Activated CD8-positive, alpha-beta memory T cell treated with anti-CD3 and anti-CD28 coated beads, Interleukin-2, amount 50 U/mL, for 1 hour (primary cell): ENCODE results near the gene RPL28.
"Not testable (repeated sequence)": the region's sequence is repeated elsewhere in the genome, so short reads cannot be mapped to it uniquely, and the experiment has no call there.

Experiments used
- DNase-seq: peaks from one replicate; pipeline ENCODE4 v3.0.0-alpha.2; 2020; ENCODE audit errors: extremely low read depth

The RPL28 gene

GRCh38 chr19:55392820-55393761 is 7.4 kb downstream of the RPL28 start:
- no peak for DNase-seq

DNA sequence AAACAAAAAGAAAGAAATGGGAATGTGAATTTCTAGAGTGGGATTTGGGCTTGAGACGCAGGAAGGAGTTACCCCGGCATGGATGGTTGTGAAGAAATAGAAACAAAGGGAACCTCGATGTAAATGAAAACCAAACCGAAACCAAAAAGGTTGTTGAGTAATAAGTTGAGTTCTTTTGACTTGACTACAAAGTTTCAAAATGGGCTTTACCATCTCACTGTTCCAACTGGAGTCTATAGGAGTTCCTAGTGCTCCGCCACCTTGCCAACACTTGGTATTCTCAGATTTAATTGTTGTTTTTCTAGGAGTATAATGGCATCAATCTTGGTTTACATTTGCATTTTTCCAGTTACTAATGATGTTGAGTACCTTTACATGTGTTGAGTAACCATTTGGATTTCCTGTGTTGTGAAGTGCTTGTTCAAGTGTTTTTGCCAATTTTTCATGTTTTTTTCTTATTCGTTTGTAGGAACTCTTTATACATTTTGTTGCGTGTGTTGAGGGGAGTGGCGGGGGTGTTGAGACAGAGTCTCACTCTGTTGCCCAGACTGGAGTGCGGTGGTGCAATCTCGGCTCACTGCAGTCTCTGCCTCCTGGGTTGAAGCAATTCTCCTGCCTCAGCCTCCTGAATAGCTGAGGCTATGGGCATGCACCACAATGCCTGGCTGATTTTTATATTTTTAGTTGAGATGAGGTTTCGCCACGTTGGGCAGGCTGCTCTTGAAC is 12.6 kb downstream of the RPL28 start:
- no peak for DNase-seq

DNA sequence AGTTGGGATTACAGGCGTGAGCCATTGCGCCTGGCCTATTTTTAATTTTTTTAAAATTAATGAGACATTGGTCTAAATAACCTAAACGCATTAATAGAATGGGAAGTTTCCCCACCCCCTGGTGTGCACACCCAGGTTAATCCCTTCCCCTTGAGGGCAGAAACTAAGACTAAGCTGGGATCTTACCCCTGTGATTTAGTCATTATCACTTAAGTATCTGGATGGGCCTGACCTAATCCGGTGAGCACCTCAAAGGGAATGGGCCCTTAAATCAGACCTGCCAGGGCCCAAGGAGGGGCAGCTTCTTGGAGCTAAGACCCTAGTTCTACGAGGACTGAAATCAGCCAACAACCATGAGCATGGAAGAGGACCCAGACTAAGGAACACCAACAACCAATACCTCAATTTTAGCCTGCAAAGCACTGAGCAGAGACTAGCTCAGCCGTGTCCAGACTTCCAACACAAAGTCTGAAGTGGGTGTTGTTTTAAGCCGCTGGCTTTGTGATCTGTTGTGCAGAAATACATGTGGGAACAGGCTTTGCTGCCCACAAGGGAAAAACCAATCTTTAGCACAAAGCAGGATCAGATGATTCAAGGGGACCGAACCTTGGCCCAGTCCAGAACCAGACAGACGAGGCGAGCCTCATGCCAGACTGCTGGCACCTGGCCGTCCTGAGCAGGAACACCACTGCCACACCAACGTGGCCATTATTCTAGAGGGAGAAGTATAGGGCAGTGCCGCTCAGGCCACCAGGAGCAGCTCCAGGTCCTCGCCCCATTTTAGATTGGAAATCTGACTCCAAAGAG is 14.8 kb downstream of the RPL28 start:
- no peak for DNase-seq

GRCh38 chr19:55401390-55401789 is 15.7 kb downstream of the RPL28 start:
- DNase-seq = not testable (repeated sequence)

- no peak for DNase-seq
These were observed 16.8 kb downstream of the RPL28 start for GRCh38 chr19:55402509-55402908.

GRCh38 chr19:55405638-55406037 is 19.9 kb downstream of the RPL28 start:
- DNase-seq = no peak

- no peak for DNase-seq
These were observed 20.5 kb downstream of the RPL28 start for GRCh38 chr19:55406091-55406825.

GRCh38 chr19:55406826-55407549 is 21.3 kb downstream of the RPL28 start:
- no peak for DNase-seq

DNA sequence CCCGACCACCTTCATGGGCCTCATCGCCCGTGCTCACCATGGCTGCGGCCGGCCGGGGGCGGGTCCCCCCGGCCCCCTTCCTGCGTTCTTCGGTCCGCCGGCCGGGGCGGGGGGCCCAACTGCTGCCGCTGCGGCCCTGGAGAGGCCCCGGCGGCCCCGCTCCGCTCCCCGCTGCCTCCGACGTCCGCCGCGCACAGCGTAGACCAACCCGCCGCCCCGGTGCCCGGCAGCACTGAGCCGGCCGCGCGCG is 21.7 kb downstream of the RPL28 start, which contains the start of gene UBE2S:
Gene UBE2S (minus strand): TSS at position 239 of the 250 bp plus-strand sequence. CDS start 199 bp downstream, at position 40.
- not testable (repeated sequence) for DNase-seq

DNA sequence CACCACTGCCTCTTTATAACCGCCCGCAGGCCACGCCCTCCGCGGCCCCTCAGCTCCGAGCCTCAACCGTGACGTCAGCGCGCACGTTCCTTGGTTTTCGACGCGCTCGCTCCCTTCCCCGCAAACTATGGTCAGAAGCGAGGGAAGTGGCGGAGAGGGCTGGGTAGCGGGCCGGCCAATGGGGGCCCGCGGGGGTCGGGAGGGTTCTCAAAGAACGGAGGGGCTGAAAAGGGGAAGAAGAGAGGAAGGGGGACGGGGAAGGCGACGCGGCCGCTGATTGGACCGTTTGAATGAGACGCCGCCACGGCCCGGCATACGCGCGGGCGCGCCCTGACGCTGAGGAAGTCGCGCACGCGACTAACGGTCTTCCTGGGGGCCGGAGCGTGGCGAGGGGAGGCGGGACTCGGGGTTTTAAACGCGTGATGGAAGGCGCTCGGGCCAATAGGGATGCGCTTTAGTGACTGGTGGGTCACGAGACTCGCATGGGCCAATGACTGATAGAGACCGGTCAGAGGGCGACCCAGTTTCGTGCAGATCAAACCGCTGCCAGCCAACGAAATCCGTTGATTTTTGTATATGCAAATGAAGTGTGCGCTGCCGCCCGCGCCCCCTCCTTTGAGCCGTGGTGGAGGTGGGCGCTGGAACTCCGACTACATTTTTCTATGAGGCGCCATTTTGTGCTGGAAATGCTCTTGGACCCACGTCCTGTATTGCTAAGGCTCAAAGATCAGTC is 22.2 kb downstream of the RPL28 start:
- DNase-seq = peak; percentile 93

GRCh38 chr19:55408533-55408872 is 22.8 kb downstream of the RPL28 start:
- no peak for DNase-seq

- DNase-seq = not testable (repeated sequence)
These were observed 23.4 kb downstream of the RPL28 start for GRCh38 chr19:55409179-55409578.

GRCh38 chr19:55410168-55410567 is 24.4 kb downstream of the RPL28 start:
- DNase-seq = no peak

GRCh38 chr19:55418185-55418584 is 32.5 kb downstream of the RPL28 start:
- no peak for DNase-seq

- no peak for DNase-seq
These were observed 33.4 kb downstream of the RPL28 start for GRCh38 chr19:55419103-55419502.

DNA sequence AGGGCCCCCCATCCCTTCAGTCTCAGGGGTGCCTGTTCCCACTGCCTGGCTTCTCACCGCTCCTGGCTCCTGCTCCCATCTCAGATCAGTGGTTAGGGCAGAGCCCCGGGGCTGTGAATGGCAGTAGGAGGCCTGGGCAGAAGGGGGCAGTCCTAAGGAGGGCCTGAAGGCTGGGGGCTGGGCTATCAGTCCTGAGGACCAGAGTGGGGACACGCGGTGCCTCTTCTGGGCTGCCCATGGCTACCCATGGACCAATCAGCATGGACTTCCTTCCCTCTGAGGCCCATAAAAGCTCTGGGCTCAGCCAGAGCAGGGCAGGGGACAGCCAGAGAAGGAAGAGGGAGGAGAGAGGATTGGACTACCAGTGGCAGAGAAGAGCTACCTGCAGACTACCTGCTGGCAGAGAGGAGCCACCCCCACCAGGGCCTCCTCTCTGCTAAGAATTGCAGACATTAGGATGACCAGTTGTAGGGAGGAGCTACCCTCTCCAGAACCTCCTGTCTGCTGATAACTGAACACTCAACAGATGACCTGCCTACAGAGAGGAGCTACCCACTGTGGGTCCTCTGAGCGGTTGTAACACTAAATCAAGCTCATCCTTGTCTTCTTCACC is 34.0 kb downstream of the RPL28 start:
- DNase-seq = no peak

GRCh38 chr19:55421281-55421680 is 35.5 kb downstream of the RPL28 start:
- peak; percentile 19 for DNase-seq

GRCh38 chr19:55423225-55424005 is 37.7 kb downstream of the RPL28 start:
- no peak for DNase-seq

- no peak for DNase-seq
These were observed 38.8 kb downstream of the RPL28 start for GRCh38 chr19:55424518-55424917.
